Thoracic aorta (tissue), 2 donors: ENCODE data around the gene SPHKAP. TPM values are rescaled to one million over a fixed set of nuclear protein-coding genes. Genes with fewer than 3 reads are reported as not detected.

Experiments used
- ATAC-seq: fragments of 150-250 bp; one replicate; pipeline ENCODE4 v1.8.0; 2017; ENCODE audit warnings: low read depth; ENCODE audit not compliant: insufficient number of reproducible peaks, low FRiP score
- DNase-seq: peaks from one replicate; pipeline ENCODE4 v3.0.0-alpha.2; 2020; ENCODE audit warnings: low spot score
- H3K27ac ChIP-seq, 2 donors: fragments of 200-600 bp; sonication (generic); 1 replicate in 1 of 2; 2 replicates in 1 of 2; pipeline ENCODE4 v1.5.1; 2016; ENCODE audit warnings: mild to moderate bottlenecking in 2 of 2, moderate library complexity in 2 of 2
- H3K27me3 ChIP-seq: fragments of 200-600 bp; sonication (generic); replicated peaks from 2 replicates; pipeline ENCODE4 v1.6.0; 2016; ENCODE audit warnings: mild to moderate bottlenecking; ENCODE audit not compliant: insufficient read depth
- H3K36me3 ChIP-seq: fragments of 200-600 bp; sonication (generic); one replicate; pipeline ENCODE4 v1.5.1; 2016
- H3K4me1 ChIP-seq, 2 donors: fragments of 200-600 bp; sonication (generic); 1 replicate in 1 of 2; 2 replicates in 1 of 2; pipeline versions ENCODE4 v1.5.1 to v1.6.0; 2016; ENCODE audit warnings: low read depth in 2 of 2, mild to moderate bottlenecking in 1 of 2; ENCODE audit not compliant: control insufficient read depth in 1 of 2
- H3K4me3 ChIP-seq: fragments of 200-600 bp; sonication (generic); 2 replicates; pipeline ENCODE4 v1.5.1; 2016; ENCODE audit warnings: mild to moderate bottlenecking
- H3K9me3 ChIP-seq: fragments of 200-600 bp; sonication (generic); 2 replicates; pipeline ENCODE4 v1.5.1; 2016
- CTCF ChIP-seq: fragments of 200-600 bp; sonication (generic); IDR thresholded peaks from one replicate; pipeline ENCODE4 v1.5.1; 2019; ENCODE audit warnings: antibody characterized with exemption
- total RNA-seq, 2 donors: library from RNA; depleted of rRNA; stranded (reverse); fragments of >200 nt; gene quantifications; one replicate each; pipeline versions ENCODE4 v1.1.0 to v1.2.3, GENCODE V29; 2016

Gene SPHKAP
- total RNA-seq, 2 donors from 2014 or later = 0.07 to 0.41 TPM

- DNase-seq (no peak), ATAC-seq (no peak)
- TF ChIP-seq CTCF = no peak
Measured at GRCh38 chr2:228102949-228103348, 78.5 kb downstream of the SPHKAP start.

GRCh38 chr2:228094377-228094921, 87.0 kb downstream of the SPHKAP start:
- no peak for DNase-seq
- no peak overlapping the region for H3K4me3 ChIP-seq
- no peak overlapping the region for H3K27ac ChIP-seq
- H3K36me3 ChIP-seq = no peaks in the 10 kb centered on the region
- H3K4me1 ChIP-seq = no peaks in the 10 kb centered on the region
- no peaks in the 10 kb centered on the region for H3K27me3 ChIP-seq
- H3K9me3 ChIP-seq = no peaks in the 10 kb centered on the region
- ATAC-seq = no peak
- TF ChIP-seq CTCF = no peak

More at GRCh38 chr2:228102949-228103348, 78.5 kb downstream of the SPHKAP start:
- H3K4me3 ChIP-seq = no peak overlapping the region
- H3K27me3 ChIP-seq = no peaks in the 10 kb centered on the region
- no peaks in the 10 kb centered on the region for H3K4me1 ChIP-seq
- no peaks in the 10 kb centered on the region for H3K36me3 ChIP-seq
- H3K9me3 ChIP-seq = no peaks in the 10 kb centered on the region
- no peak overlapping the region for H3K27ac ChIP-seq

GRCh38 chr2:228092056-228092455, 89.4 kb downstream of the SPHKAP start:
- Histone ChIP-seq H3K27ac (no peak overlapping the region), H3K36me3 (no peaks in the 10 kb centered on the region), H3K9me3 (peaks cover 7% of the 10 kb centered on the region), H3K4me1 (no peaks in the 10 kb centered on the region), H3K4me3 (no peak overlapping the region), H3K27me3 (no peaks in the 10 kb centered on the region)
- ATAC-seq (no peak), DNase-seq (no peak)
- TF ChIP-seq CTCF = no peak

- Histone ChIP-seq H3K36me3 (no peaks in the 10 kb centered on the region), H3K27me3 (no peaks in the 10 kb centered on the region), H3K4me3 (no peak overlapping the region), H3K27ac (no peak overlapping the region), H3K4me1 (no peaks in the 10 kb centered on the region), H3K9me3 (peaks cover 7% of the 10 kb centered on the region)
- DNase-seq (no peak), ATAC-seq (no peak)
- TF ChIP-seq CTCF = no peak
Measured at GRCh38 chr2:228086561-228086960, 94.9 kb downstream of the SPHKAP start.

- no peak for TF ChIP-seq CTCF
- peaks cover 7% of the 10 kb centered on the region for H3K9me3 ChIP-seq
- no peaks in the 10 kb centered on the region for H3K4me1 ChIP-seq
- ATAC-seq (no peak), DNase-seq (no peak)
- no peaks in the 10 kb centered on the region for H3K27me3 ChIP-seq
- H3K27ac ChIP-seq = no peak overlapping the region
- no peaks in the 10 kb centered on the region for H3K36me3 ChIP-seq
- no peak overlapping the region for H3K4me3 ChIP-seq
Measured at GRCh38 chr2:228084717-228085116, 96.8 kb downstream of the SPHKAP start.
